Measurements from ENCODE around the gene KRT16.
"Not testable (repeated sequence)": the region's sequence is repeated elsewhere in the genome, so short reads cannot be mapped to it uniquely, and the experiment has no call there.

Gene KRT16

DNA sequence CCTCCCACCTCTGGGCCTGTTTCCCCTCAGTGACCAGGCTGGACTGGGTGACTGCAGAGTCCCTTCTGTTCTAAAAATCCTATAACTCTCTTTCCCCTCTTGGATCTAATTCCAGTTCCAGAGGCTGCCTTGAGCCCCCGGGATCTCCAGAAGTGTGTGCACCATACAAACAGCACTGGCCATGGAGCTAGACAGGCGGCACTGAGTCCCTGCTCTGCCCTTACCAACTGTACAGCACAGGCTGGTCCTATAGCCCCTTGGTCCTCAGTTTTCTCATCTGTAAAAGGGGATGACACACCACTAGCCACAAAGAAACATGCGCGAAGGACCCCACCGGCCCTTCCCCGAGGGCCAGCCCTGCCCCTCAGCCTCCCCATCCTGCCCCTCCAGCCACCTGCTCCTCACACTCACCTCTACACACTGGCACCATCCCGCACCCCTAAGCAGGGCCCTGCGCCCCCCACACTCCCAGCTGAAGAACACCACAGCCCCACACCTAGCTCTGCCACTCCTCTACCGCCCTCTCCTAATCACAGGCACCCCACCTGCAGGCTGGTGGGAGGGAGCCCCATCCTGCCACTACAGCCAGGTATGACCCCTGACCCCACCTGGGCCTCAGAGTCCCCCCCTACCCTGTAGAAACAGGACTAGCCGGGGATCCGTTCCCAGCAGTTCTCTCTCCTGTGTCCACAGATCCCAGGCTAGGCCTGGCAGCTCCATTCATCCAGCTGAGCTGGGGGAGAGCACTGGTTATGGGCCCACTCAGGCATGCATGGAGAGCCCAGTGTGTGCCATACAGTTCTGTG, 913 bp upstream of the KRT16 start:
- DNase-seq: no peak

DNA sequence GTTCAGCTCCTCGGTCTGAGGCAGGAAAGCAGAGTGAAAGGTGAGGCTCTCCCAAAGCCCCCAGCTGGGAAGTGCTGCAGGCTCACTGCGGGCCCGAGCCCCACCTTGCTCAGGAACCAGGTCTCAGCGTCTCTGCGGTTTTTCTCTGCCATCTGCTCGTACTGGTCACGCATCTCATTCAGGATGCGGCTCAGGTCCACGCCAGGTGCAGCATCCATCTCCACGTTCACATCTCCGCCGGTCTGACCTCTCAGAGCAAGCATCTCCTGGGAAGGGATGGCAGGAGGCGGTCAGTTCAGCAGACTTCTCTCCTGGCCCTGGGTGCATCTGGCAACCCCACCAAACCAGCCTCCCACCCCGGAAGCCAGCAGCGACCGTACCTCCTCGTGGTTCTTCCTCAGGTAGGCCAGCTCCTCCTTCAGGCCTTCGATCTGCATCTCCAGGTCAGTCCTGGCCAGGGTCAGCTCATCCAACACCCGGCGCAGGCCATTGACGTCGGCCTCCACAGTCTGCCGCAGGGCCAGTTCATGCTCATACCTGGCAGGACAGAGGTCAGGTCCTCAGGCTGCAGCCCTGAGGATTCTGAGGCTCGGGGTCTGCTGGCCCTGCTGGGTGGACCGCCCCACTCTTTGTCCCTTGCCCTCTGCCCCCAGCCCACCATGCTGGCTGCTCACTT, 1.5 kb downstream of the KRT16 start:
- DNase-seq: no peak

DNA sequence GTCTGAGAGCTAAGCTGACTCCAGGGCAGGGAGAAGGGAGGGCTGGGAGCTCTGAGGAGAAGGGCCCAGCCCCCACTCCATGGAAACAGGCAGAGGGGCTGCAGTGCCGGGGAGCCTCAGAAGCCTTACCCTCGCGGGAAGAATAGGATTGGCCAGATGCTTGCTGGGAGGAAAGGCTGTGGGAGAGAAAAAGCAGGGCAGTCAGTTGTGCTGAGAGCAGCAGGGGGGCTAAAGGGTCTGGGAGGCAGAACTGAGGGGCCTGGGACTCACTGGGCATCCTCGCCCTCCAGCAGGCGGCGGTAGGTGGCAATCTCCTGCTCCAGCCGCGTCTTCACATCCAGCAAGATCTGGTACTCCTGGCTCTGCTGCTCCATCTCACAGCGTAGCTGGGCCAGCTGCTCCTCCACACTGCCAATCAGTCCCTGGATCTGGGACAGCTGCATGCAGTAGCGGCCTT, 2.5 kb downstream of the KRT16 start:
- DNase-seq: not testable (repeated sequence)

DNA sequence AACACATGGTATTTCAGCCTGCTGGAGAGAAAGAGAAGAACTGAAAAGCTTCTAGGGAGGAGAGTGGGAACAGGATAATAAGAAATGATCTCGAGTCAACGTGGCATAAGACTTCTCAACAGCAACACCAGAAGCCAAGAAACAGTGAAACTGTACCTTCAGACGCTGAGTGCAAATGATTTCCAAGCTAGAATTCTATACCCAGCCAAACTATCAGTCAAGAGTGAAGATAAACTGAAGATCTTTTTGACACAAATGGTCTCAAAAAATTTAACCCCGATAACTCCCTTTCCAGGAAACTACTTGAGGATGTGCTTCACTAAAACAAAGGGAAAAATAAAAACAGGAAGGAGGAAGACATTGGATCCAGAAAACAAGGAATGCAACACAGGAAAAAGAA, 5.6 kb downstream of the KRT16 start:
- DNase-seq: not testable (repeated sequence)

DNA sequence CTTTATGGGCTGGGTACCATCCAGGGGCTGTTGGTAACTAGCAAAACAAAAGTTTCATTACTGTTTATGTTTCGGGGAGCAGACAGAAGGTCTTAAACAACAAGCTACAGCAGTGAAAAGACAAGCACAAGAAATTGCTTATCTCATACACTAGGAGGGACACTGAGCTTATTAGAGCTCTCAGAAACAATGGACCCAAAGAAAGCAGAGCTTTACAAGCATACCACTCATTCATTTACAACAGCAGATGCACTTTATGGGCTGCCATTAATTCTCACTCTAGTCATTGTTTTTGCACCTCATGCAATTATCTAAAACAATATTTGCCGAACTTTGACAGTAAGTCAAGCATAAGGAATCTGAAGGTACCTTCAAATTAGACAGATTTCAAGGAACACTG, 10.0 kb downstream of the KRT16 start:
- DNase-seq: no peak

DNA sequence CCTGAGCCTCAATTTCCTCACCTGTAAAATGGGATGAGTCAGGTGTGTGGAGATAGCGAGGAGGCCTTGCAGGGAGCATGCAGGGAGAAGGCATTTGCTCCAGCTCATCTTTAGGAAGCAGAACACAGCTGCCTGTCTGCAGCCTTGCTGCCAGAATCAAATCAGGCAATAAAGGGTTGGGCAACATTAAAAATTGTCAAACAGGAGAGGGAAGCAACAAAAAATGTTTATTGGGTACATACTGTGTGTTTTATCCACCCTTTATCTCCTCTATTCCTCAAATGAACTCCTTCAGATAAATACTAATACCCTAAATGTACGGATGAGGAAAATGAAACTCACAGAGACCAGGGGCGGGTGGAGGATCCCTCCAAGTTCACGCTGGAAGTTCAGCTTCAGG, 12.2 kb downstream of the KRT16 start:
- no peak for DNase-seq

DNA sequence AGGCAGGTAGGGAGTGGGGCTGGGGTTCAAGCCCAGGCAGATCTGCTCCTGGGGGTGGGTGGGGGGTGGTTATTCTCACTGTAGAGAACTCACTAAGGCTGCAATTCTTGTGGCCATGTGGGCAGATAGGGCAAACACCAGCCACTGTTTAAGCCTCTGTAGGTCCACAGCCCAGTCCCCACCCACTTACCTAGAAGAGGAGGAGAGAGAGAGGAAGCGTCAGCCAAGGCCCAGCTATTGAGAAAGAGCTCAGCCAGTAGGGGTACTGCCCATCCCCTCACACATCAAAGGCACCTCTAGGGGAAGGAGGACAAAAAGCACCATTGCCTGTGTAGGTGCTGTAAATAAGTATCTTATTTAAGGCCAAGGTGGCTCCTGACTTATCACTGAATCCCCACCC, 12.9 kb downstream of the KRT16 start:
- no peak for DNase-seq

DNA sequence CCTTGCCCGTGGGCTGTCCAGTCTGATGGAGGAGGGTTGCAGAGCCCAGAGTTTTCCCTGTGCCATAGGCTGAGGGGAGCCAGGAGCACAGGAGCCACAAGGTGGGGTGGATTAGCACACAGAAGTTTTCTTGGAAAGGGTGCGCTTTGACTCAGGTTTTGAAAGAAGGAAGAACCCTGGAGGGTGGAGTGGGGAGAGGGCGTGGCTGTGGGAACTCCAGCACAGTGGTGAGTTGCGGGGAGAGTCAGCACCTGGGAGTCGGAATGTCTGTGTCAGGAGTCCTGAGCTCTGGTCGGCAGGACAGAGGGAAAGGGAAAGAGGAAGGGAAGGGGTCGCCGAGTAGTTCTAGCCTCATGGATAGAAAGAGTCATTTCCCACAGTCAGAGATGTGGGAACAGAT, 17.0 kb downstream of the KRT16 start:
- DNase-seq: no peak

DNA sequence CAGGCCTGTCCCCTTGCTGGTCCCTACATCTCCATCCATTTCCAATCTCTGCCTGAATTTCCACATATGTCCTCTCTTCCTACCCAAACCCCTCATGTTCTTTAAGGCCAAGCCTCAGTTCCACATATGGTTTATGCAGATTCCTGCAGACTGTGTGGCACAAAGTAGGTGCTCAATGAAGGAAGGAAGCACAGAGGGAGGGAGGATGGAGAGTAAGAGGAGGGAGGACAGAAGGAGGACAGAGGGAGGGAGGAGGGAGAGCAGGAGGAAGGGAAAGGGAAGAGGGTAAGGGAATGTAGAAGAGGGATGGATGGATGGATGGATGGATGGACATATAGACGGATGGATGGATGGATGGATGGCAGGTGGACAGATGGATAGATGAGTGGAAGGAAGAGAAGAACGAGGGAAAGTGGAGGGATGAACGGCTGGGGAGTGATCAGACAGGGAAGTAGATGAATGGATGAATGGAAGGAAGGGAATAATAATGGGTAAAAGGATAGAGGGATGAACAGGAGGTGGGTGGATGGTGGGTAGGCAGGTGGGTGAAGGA, 18.1 kb downstream of the KRT16 start:
- no peak for DNase-seq

DNA sequence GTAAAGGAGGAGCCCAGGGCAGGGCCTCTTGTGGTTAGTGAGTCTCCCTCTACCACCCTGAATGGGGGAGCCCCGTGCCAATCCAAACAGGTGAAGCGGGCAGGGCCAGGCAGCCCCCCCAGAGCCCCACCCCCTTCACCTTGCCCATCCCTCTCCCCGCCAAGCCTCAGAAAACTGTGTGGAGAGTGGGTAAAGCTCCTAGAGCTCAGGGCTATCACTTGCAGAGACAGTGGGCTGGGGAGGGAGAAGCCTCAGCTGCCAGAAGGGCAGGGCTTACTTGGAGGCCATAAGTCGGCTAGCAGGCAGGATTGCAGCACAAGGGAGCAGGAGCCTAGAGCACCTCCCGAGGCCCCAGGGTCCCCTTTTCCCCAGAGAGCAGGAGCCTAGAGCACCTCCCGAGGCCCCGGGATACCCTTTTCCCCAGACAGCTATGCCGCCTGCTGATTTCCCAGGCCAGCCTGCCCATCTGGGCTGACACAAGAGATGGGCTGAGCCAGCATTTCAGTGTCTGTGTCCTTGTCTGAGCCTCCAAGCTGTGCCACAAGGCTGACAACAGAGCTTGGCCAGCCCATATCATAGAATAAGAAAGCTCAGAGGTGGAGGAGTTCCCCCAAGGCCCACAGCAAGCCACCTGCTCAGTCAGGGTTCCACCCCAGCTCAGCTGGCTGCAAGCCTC, 19.1 kb downstream of the KRT16 start:
- DNase-seq: no peak

DNA sequence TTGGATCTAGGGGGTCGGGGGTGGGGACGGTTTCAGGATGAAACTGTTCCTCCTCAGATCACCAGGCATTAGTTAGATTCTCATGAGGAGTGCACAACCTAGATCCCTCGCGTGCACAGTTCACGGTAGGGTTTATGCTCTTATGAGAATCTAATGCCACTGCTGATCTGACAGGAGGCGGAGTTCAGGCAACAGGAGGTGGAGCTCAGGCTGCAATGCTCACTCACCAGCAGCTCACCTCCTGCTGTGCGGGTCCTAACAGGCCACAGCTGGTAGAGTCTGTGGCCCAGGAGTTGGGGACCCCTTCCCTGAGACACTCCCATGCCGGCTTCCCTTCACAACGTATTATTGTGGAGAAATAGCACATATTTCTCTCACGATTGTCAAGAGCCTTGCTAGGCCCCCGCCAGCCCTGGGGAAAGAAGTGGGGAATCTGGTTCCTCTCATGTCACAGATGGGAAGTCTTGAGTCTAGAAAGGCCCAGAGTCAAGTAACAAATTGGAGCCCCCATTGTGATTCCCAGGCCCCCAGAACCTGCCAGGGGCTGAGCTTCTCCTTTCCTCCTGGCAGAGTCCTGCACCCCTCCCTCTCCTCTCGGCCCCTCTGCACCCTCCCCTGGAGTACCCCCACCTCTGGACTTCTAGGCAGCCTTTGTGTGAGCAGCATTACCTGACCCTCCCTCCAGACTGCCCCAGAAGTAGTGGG, 19.8 kb downstream of the KRT16 start:
- DNase-seq: no peak

DNA sequence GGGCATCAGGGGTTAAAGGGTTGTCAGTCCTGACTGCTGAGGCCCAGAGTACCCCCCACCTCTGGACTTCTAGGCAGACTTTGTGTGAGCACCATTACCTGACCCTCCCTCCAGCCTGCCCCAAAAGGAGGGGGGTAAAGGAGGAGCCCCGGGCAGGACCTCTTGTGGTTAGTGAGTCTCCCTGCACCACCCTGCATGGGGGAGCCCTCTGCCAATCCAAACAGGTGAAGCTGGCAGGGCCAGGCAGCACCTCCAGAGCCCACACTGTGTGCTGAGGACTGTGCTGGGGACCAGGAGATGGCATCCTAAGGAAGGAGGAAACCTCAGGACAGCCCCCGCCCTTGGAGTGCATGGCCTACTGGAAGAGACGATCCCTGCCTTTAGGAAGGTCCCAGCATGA, 23.3 kb downstream of the KRT16 start:
- DNase-seq: no peak

DNA sequence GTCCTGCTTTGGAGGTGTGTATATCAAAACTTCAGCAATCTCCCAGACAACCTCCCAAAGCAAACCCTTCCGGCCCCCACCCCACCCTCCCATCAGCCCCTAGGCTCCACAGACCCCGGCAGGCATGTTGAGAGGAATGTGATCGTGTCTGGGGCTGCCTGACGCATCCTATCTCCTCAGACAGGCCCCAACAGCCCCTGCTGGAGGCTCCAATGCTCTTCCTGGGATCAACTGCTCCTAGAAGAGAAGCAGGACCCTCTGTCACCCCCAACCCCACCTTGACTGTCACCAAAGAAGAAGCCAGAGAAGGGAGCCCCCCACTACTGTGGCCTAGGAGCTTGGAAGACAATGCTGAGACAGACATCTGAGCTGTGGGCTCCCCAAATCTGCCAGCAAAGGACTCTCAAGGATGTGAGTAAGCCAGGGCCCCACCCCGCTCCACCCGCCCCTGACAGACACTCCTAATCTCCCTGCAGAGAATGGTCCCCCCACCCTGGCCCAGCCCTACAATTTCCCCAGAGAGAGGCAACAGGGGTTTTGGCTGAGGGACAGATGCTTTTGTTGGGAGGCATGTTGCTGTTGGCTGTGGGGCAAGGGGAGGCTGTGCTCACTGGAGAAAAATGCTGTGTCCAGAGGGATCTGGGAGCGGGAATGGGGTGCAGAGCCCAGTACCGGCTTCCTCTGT, 24.3 kb downstream of the KRT16 start:
- DNase-seq: no peak

DNA sequence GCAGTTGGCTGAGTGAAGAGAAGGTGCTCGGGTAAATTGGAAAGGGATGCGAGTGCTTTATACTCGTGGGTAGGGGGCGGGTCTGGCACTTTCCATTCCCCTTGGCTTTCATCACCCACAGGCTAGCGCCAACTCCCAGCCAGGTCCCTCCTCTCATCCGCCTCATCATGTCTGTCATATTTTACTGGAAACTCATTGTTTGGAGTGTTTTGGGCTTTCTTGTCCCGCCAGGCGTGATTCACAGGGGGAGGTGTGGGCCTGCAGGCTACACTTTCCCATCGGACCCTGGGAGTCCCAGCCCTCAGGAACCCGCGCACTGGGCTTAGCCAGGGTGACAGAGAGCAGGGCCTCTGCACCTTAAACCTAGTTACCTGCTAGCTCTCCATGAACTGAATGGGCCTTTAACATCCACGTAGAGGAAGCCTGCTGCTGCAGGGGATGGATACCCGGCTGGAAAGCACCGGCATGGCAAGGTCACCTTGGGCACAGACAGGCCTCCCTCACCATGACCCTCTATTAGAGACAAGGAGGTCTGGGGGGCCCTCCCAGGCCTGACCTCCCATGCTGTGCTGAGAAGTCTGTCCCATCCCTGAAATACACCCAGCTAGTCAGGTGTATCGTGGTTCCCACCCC, 25.6 kb downstream of the KRT16 start, which contains the start of gene KRT14:
Gene KRT14, minus strand, starts transcription at position 33 of the 633 bp plus-strand sequence. CDS start 61 bp downstream, outside the sequence.
- DNase-seq: no peak

DNA sequence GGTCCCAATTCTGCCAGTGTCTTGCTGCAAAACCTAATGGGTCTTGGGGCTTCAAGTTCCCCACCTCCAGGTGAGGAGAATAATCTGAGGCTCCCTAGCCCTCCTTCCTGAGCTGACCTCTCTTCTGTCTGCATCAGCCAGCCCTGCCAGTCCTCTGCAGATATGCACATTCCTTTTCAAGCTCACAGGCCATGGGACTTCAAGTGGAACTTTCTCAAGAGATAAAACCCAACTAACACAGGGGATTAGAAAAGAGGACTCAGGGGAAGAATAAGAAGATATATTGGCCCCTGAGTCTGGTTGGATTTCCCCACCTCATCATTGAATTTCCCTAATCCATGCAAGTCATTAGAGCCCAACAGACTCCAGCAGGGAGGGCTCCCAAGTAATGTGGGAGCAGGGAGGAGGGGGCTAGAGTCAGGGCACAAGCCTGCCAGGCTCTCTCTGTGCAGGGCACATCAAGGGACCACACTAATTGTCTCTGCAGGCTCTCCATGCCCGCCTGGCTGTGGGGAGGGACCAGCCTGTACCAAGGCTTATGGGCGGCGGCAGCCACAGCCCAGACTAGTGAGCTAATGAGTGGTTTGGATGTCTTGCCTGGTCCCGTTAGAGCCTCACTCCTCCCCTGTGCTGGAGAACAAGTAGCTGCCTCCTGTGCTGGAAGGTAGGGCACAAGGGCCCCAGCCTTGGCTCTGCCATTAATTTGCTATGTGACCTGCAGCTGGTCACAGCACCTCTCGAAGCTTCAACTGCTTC, 27.1 kb downstream of the KRT16 start:
- no peak for DNase-seq

DNA sequence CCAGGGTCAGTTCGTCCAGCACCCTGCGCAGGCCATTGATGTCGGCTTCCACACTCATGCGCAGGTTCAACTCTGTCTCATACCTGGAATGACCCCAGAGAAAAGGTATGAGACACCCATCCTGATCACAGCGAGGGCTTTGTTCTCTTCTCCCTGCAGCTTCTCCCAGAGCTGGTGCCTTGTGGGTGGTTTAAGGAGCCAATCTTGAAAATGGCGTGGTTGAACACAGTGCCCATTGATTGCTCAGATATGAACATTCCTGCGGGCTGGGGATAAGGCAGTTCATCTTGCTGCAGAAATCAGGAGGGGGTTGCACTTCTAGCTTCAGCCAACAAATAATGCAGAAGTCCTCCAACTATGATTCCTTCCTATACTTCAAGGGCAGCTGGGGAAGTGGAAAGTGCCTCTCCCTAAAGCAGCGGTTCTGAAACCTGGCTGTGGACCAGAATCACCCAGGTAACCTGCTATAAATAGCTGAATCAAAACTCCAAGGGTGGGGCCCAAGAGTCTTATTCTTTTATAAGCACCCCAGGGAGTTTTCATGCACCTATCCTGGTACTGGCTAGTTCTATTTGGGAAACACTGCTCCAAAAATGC, 28.1 kb downstream of the KRT16 start:
- not testable (repeated sequence) for DNase-seq

DNA sequence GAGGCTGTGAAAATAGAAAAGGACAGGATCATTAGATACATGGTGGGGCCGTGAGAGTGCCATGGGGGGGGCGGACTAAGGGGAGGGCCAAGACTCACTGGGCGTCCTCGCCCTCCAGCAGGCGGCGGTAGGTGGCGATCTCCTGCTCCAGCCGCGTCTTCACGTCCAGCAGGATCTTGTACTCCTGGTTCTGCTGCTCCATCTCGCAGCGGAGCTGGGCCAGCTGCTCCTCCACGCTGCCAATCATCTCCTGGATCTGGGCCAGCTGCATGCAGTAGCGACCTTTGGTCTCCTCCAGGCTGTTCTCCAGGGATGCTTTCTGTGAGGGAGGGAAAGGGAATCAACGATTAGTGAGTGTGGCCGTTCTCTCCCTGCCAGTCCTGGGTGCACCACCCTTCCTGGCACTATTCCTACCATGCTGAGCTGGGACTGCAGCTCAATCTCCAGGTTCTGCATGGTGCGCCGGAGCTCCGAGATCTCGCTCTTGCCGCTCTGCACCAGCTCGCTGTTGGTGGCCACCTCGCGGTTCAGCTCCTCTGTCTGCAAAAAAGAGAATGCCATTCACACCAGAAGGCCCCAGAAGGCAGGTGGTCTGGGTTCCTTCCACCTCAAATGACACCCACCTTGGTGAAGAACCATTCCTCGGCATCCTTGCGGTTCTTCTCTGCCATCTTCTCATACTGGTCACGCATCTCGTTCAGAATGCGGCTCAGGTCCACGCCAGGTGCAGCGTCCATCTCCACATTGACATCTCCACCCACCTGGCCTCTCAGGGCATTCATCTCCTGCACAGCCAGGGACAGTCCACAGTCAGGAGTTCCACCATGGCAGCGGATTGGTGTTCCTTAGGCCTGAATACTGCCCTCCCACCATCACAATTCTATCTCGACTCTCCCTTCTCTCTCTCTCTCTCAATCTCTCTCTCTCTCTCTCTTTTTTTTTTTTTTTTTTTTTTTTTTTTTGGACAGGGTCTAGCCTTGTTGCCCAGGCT, 29.1 kb downstream of the KRT16 start:
- DNase-seq: no peak

DNA sequence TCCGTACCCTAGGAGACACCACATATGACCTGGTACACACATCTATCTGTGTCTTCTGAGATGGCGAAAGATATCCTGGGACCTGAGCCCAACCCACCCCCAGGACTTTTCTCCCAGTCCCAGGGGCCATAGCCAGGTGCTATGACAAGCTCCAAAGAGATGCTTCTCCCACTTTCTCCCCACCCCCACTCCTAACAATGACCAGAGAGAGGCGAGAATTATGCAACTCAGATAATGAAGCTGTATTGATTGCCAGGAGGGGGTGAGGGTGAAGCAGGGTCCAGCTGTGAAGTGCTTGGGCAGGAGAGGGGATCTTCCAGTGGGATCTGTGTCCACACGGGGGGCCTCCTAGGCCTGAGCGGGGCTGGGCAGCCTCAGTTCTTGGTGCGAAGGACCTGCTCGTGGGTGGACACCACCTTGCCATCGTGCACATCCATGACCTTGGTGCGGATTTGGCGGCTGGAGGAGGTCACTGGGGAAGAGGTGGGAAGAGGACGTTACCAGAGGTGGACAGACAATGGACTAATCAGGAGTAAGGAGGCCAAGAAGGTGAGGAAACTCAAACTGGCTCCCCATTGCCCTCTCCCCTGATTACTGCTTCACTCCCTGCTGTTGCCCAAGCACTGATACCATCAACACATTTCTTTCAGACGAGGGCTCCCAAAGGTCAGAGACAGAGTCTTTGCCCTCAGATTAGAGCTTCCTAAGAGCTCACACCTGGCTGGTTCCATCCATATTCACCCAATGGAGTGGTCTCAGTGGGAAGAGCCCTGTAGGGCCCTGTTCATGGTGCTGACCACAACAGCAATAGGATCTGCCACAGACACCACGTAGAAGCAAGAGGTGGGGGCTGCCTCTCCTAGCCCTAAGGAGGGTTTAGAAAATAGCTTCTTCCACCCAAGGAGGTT, 30.3 kb downstream of the KRT16 start:
- DNase-seq: not testable (repeated sequence)
